Measurements from ENCODE around the gene PEPD. TPM values are rescaled to one million over a fixed set of nuclear protein-coding genes. Genes with fewer than 3 reads are reported as not detected.
A peak's percentile ranks its signal among the peaks of the same experiment; 100 is the strongest.

PEPD gene
- 44.4 TPM for total RNA-seq (2013)
- polyA plus RNA-seq (100 to 1,000 TPM in 2 of 3 donors, 10 to 100 TPM in 1; 61.5 to 218 (median 171) TPM), polyA minus RNA-seq (40.2 and 65.7 TPM in 2 replicates), total RNA-seq (11.4 to 47.4 (median 35.6) reads per million in 11 experiments)

- H3K9me3 Mint-ChIP-seq = peaks cover 0 to 2% (median 0%) of the 10 kb centered on the region in 7 donors
Measured at GRCh38 chr19:33521480-33522370, at the start of gene PEPD. Gene PEPD (minus strand): TSS chr19:33521791. CDS start chr19:33521760, 31 bp downstream.

More at GRCh38 chr19:33521480-33522370, at the start of gene PEPD:
- H3K79me2 ChIP-seq (ENCODE audit: insufficient read depth, low read length) = no peaks in the 10 kb centered on the region
- peaks cover 11 to 22% (median 20%) of the 10 kb centered on the region in 3 donors for H3K27me3 Mint-ChIP-seq (ENCODE audit: low read depth in 3 of 3)
- WGBS (ENCODE audit: insufficient coverage) = 2% methylated on average over 64 of the region's 69 CpGs
- H3K4me3 ChIP-seq (replicated peaks in 1 of 3; ENCODE audit: low read depth in 2 of 3, low read length in 3 of 3) = peak within 1 kb of the TSS; percentile 39 to 87 (median 86)
- peak; percentile 70 to 74 (median 72) for DNase-seq
- peak within 1 kb of the TSS; percentile 90 for H3K4me2 ChIP-seq (replicated peaks; ENCODE audit: extremely low read depth, low read length, poor library complexity, severe bottlenecking)
- H3K4me1 Mint-ChIP-seq = peaks cover 22% of the 10 kb centered on the region
- H3K4me3 Mint-ChIP-seq = peak within 1 kb of the TSS; percentile 81 to 95
- H3K9me3 ChIP-seq (replicated peaks in 1 of 2; ENCODE audit: control insufficient read depth in 1 of 2, insufficient read depth in 1 of 2, low read length in 2 of 2) = no peaks in the 10 kb centered on the region
- intact Hi-C loops (cut with micrococcal nuclease) = no loop called here
- H3K27me3 ChIP-seq (ENCODE audit: control insufficient read depth in 2 of 2, insufficient read depth in 2 of 2, low read length in 2 of 2) = peaks cover 0 to 11% of the 10 kb centered on the region in 2 donors
- TF ChIP-seq CTCF (IDR thresholded peaks at IDR 0.05) = no peak
- H3K4me1 ChIP-seq (ENCODE audit: control insufficient read depth in 1 of 2, insufficient read depth in 2 of 2, low read length in 2 of 2) = peaks cover 16 to 17% of the 10 kb centered on the region in 2 donors
- no peaks in the 10 kb centered on the region for H3K36me3 ChIP-seq (replicated peaks in 1 of 2; ENCODE audit: control insufficient read depth in 1 of 2, insufficient read depth in 2 of 2, low read length in 2 of 2)
- H2AFZ ChIP-seq (ENCODE audit: insufficient read depth, low read depth, low read length, poor library complexity, severe bottlenecking) = peak within 1 kb of the TSS; percentile 89
- H3K9ac ChIP-seq (ENCODE audit: insufficient read depth, low read length, poor library complexity, severe bottlenecking) = peak within 1 kb of the TSS; percentile 81
- no peaks in the 10 kb centered on the region for H3K36me3 Mint-ChIP-seq
- H3K27ac ChIP-seq (ENCODE audit: low read depth in 1 of 2, low read length in 2 of 2) = peak within 1 kb of the TSS in 1 of 2 donors; percentile 62
- peak within 1 kb of the TSS in 3 of 7 donors; percentile 23 to 51 (median 35) for H3K27ac Mint-ChIP-seq
- no peaks in the 10 kb centered on the region for H4K20me1 ChIP-seq (ENCODE audit: insufficient read depth, low read length)
